HG03060 (cell line): ENCODE data around the gene USP6NL.
A peak's percentile ranks its signal among the peaks of the same experiment; 100 is the strongest.
"Not testable (repeated sequence)": the region's sequence is repeated elsewhere in the genome, so short reads cannot be mapped to it uniquely, and the experiment has no call there.

Experiments used
- ATAC-seq: cut with Tn5 transposase; IDR thresholded peaks from one replicate; pipeline ENCODE4 v1.9.1; 2021; ENCODE audit warnings: low read depth, moderate number of reproducible peaks; ENCODE audit not compliant: unreplicated experiment

Gene USP6NL

GRCh38 chr10:11611248-11612020, at the start of gene USP6NL:
Gene USP6NL (minus strand): TSS chr10:11611650. CDS start chr10:11597634, 14,016 bp downstream.
- no peak for ATAC-seq

- no peak for ATAC-seq
These were observed 47.4 kb upstream of the USP6NL start for GRCh38 chr10:11658801-11659368.

- ATAC-seq, result no peak
These were observed 44.4 kb upstream of the USP6NL start for GRCh38 chr10:11655836-11656235.

- no peak for ATAC-seq
These were observed 43.2 kb upstream of the USP6NL start for GRCh38 chr10:11654659-11655058.

- no peak for ATAC-seq
These were observed 42.5 kb upstream of the USP6NL start for GRCh38 chr10:11653758-11654471.

- no peak for ATAC-seq
These were observed 36.2 kb upstream of the USP6NL start for GRCh38 chr10:11647676-11648075.

GRCh38 chr10:11646450-11646849, 35.0 kb upstream of the USP6NL start:
- no peak for ATAC-seq

- no peak for ATAC-seq
These were observed 31.6 kb upstream of the USP6NL start for GRCh38 chr10:11643039-11643438.

- ATAC-seq, result no peak
These were observed 31.1 kb upstream of the USP6NL start for GRCh38 chr10:11642566-11642965.

GRCh38 chr10:11639849-11640764, 28.7 kb upstream of the USP6NL start:
- ATAC-seq, result no peak

- no peak for ATAC-seq
These were observed 27.9 kb upstream of the USP6NL start for GRCh38 chr10:11639362-11639761.

GRCh38 chr10:11638055-11638698, 26.7 kb upstream of the USP6NL start:
- no peak for ATAC-seq

- no peak for ATAC-seq
These were observed 25.4 kb upstream of the USP6NL start for GRCh38 chr10:11636697-11637303.

GRCh38 chr10:11631890-11632587, 20.6 kb upstream of the USP6NL start:
- ATAC-seq, result peak; percentile 99

GRCh38 chr10:11631291-11631690, 19.8 kb upstream of the USP6NL start:
- no peak for ATAC-seq

- no peak for ATAC-seq
These were observed 18.3 kb upstream of the USP6NL start for GRCh38 chr10:11629731-11630130.

- ATAC-seq, result not testable (repeated sequence)
These were observed 16.5 kb upstream of the USP6NL start for GRCh38 chr10:11627941-11628340.

GRCh38 chr10:11626071-11626470, 14.6 kb upstream of the USP6NL start:
- ATAC-seq, result no peak
